ENCODE data around the gene INAFM2.
A peak's percentile ranks its signal among the peaks of the same experiment; 100 is the strongest.

INAFM2 gene

GRCh38 chr15:40307421-40308211, 15.9 kb upstream of the INAFM2 start, which contains the start of gene PLCB2:
Gene PLCB2, minus strand, starts transcription at chr15:40307935. Its CDS starts 263 bp downstream, at chr15:40307672.
- DNase-seq: peak; percentile 40

GRCh38 chr15:40309344-40309862, 14.1 kb upstream of the INAFM2 start:
- no peak for DNase-seq

- peak; percentile 38 for DNase-seq
These were observed 13.2 kb upstream of the INAFM2 start for GRCh38 chr15:40310001-40310959.

- no peak for DNase-seq
These were observed 12.5 kb upstream of the INAFM2 start for GRCh38 chr15:40310993-40311392.

GRCh38 chr15:40312370-40313158, 10.9 kb upstream of the INAFM2 start:
- DNase-seq: no peak

GRCh38 chr15:40313531-40314398, 9.7 kb upstream of the INAFM2 start:
- DNase-seq: no peak

GRCh38 chr15:40314723-40315276, 8.7 kb upstream of the INAFM2 start:
- no peak for DNase-seq

GRCh38 chr15:40316931-40317330, 6.6 kb upstream of the INAFM2 start:
- no peak for DNase-seq

GRCh38 chr15:40317580-40317979, 5.9 kb upstream of the INAFM2 start:
- no peak for DNase-seq

GRCh38 chr15:40320409-40320808, 3.1 kb upstream of the INAFM2 start:
- no peak for DNase-seq

- peak; percentile 49 for DNase-seq
These were observed 2.5 kb upstream of the INAFM2 start for GRCh38 chr15:40320931-40321371.

GRCh38 chr15:40322531-40323238, 807 bp upstream of the INAFM2 start:
- DNase-seq: no peak

GRCh38 chr15:40323953-40324937, 753 bp downstream of the INAFM2 start:
- DNase-seq: no peak

- no peak for DNase-seq
These were observed 1.7 kb downstream of the INAFM2 start for GRCh38 chr15:40325188-40325587.

- DNase-seq: no peak
These were observed 2.2 kb downstream of the INAFM2 start for GRCh38 chr15:40325700-40326099.

GRCh38 chr15:40327457-40327856, 4.0 kb downstream of the INAFM2 start:
- DNase-seq: no peak

- no peak for DNase-seq
These were observed 4.7 kb downstream of the INAFM2 start for GRCh38 chr15:40328176-40328575.

GRCh38 chr15:40328751-40329150, 5.3 kb downstream of the INAFM2 start:
- DNase-seq: no peak

GRCh38 chr15:40329804-40330203, 6.3 kb downstream of the INAFM2 start:
- DNase-seq: no peak

Data from activated T-cell treated with anti-CD3 and anti-CD28 coated beads for 4 hours (primary cell).